ENCODE measurements around the gene AHCTF1. TPM values are rescaled to one million over a fixed set of nuclear protein-coding genes. Genes with fewer than 3 reads are reported as not detected.
A peak's percentile ranks its signal among the peaks of the same experiment; 100 is the strongest.
"Not testable (repeated sequence)": the region's sequence is repeated elsewhere in the genome, so short reads cannot be mapped to it uniquely, and the experiment has no call there.

AHCTF1 gene
- total RNA-seq, 4 donors from 2014 or later = 30.7 to 45.3 (median 42.0) TPM

DNA sequence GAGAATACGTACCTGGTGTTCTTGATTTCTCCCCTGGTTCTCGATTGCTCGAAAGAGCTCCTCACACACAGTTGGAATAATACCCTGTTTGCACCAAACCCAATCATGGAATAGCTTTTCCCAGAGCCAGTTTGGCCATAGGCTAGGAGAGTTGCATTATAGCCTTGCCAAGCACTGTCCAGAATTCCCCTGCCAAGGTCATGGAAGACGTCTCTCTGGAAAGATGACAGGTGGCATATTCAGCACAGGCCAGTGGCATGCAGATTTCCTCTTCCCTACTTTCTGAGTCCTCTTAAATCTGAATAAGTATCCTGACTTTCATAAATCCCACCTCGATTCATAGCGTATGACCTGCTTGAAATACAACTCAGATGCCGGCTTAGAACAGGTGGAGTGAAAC lies 111.1 kb downstream of the AHCTF1 start:
- H3K4me3 ChIP-seq = no peak overlapping the region
- TF ChIP-seq, protein P1, sequence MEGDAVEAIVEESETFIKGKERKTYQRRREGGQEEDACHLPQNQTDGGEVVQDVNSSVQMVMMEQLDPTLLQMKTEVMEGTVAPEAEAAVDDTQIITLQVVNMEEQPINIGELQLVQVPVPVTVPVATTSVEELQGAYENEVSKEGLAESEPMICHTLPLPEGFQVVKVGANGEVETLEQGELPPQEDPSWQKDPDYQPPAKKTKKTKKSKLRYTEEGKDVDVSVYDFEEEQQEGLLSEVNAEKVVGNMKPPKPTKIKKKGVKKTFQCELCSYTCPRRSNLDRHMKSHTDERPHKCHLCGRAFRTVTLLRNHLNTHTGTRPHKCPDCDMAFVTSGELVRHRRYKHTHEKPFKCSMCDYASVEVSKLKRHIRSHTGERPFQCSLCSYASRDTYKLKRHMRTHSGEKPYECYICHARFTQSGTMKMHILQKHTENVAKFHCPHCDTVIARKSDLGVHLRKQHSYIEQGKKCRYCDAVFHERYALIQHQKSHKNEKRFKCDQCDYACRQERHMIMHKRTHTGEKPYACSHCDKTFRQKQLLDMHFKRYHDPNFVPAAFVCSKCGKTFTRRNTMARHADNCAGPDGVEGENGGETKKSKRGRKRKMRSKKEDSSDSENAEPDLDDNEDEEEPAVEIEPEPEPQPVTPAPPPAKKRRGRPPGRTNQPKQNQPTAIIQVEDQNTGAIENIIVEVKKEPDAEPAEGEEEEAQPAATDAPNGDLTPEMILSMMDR (IDR thresholded peaks at IDR 0.05) = no peak
- no peak for DNase-seq (ENCODE audit: extremely low spot score)
- H3K4me1 ChIP-seq = no peaks in the 10 kb centered on the region
- WGBS = 85% methylated on average over 7 of the region's 7 CpGs
- H3K9me3 ChIP-seq = no peaks in the 10 kb centered on the region
- H3K27me3 ChIP-seq = no peaks in the 10 kb centered on the region
- intact Hi-C loops (cut with DNase I) = no loop called here
- H3K36me3 ChIP-seq = no peaks in the 10 kb centered on the region
- H3K27ac ChIP-seq (replicated peaks in 1 of 4) = no peak overlapping the region

GRCh38 chr1:246817778-246818177 lies 114.0 kb downstream of the AHCTF1 start:
- intact Hi-C loops (cut with DNase I); H3K36me3 ChIP-seq; H3K27me3 ChIP-seq; H3K27ac ChIP-seq (replicated peaks in 1 of 4); H3K4me3 ChIP-seq; DNase-seq (ENCODE audit: extremely low spot score); H3K9me3 ChIP-seq; H3K4me1 ChIP-seq: not testable (repeated sequence)
- WGBS = 56% methylated on average over 3 of the region's 9 CpGs

- peaks cover 0 to 4% (median 0%) of the 10 kb centered on the region in 4 donors for H3K27me3 ChIP-seq
- DNase-seq (ENCODE audit: extremely low spot score) = peak; percentile 45
- no peaks in the 10 kb centered on the region for H3K4me1 ChIP-seq
- H3K4me3 ChIP-seq = no peak overlapping the region
- intact Hi-C loops (cut with DNase I) = no loop called here
- no peaks in the 10 kb centered on the region for H3K9me3 ChIP-seq
- H3K27ac ChIP-seq (replicated peaks in 1 of 4) = no peak overlapping the region
- 75% methylated on average over 11 of the region's 11 CpGs for WGBS
- H3K36me3 ChIP-seq = no peaks in the 10 kb centered on the region
- TF ChIP-seq POLR2A (IDR thresholded peaks at IDR 0.05; ENCODE audit: low read depth) (no peak), EP300 (IDR thresholded peaks at IDR 0.05) (no peak), POLR2AphosphoS5 (IDR thresholded peaks at IDR 0.05) (no peak)
- TF ChIP-seq, protein P1 (IDR thresholded peaks at IDR 0.05) = no peak
Measured at GRCh38 chr1:246815693-246816270, 116.0 kb downstream of the AHCTF1 start.

- intact Hi-C loops (cut with DNase I) = no loop called here
- 89% methylated on average over 13 of the region's 13 CpGs for WGBS
- Histone ChIP-seq H3K27ac (replicated peaks in 1 of 4) (no peak overlapping the region), H3K27me3 (peaks cover 0 to 4% (median 0%) of the 10 kb centered on the region in 4 donors), H3K4me3 (no peak overlapping the region), H3K9me3 (no peaks in the 10 kb centered on the region), H3K36me3 (no peaks in the 10 kb centered on the region), H3K4me1 (no peaks in the 10 kb centered on the region)
- peak; percentile 60 for DNase-seq (ENCODE audit: extremely low spot score)
- TF ChIP-seq, protein P1 (IDR thresholded peaks at IDR 0.05) = no peak
- no peak for TF ChIP-seq POLR2AphosphoS5 (IDR thresholded peaks at IDR 0.05)
- TF ChIP-seq POLR2A (IDR thresholded peaks at IDR 0.05; ENCODE audit: low read depth) = no peak
- TF ChIP-seq EP300 (IDR thresholded peaks at IDR 0.05) = no peak
Measured at GRCh38 chr1:246814890-246815289, 116.9 kb downstream of the AHCTF1 start.

DNA sequence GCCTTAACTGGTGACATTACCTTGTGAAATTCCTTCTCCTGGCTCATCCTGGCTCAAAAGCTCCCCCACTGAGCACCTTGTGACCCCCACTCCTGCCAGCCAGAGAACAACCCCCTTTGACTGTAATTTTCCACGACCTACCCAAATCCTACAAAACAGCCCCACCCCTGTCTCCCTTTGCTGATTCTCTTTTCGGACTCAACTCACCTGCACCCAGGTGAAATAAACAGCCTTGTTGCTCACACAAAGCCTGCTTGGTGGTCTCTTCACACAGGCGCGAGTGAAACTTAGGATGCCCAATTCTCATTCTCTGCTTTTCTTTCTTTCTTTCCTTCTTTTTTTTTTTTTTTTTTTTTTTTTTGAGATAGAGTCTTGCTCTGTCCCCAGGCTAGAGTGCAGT lies 118.4 kb downstream of the AHCTF1 start:
- H3K27me3 ChIP-seq; intact Hi-C loops (cut with DNase I); DNase-seq (ENCODE audit: extremely low spot score); H3K4me1 ChIP-seq; H3K4me3 ChIP-seq; H3K27ac ChIP-seq (replicated peaks in 1 of 4); H3K36me3 ChIP-seq; H3K9me3 ChIP-seq: not testable (repeated sequence)
- WGBS = 84% methylated on average over 4 of the region's 4 CpGs

GRCh38 chr1:246811985-246812384 lies 119.8 kb downstream of the AHCTF1 start:
- TF ChIP-seq EP300 (IDR thresholded peaks at IDR 0.05) (no peak), POLR2A (IDR thresholded peaks at IDR 0.05; ENCODE audit: low read depth) (no peak), POLR2AphosphoS5 (IDR thresholded peaks at IDR 0.05) (no peak)
- TF ChIP-seq, protein P1 (IDR thresholded peaks at IDR 0.05) = no peak
- Histone ChIP-seq H3K9me3 (no peaks in the 10 kb centered on the region), H3K27me3 (peaks cover 0 to 4% (median 0%) of the 10 kb centered on the region in 4 donors), H3K4me1 (no peaks in the 10 kb centered on the region), H3K4me3 (no peak overlapping the region), H3K27ac (replicated peaks in 1 of 4) (no peak overlapping the region), H3K36me3 (no peaks in the 10 kb centered on the region)
- WGBS = 87% methylated on average over 3 of the region's 3 CpGs
- intact Hi-C loops (cut with DNase I) = no loop called here
- no peak for DNase-seq (ENCODE audit: extremely low spot score)
